RWPE2 (cell line): ENCODE results near the gene TMEM184A.

ENCODE experiments used
- ATAC-seq: fragments of 200-7000 bp; cut with Tn5 transposase; 3 replicates; pipeline ENCODE4 v1.9.1; 2021; ENCODE audit warnings: low read depth
- DNase-seq: peaks from one replicate; pipeline ENCODE4 v3.0.0-alpha.2; 2020; ENCODE audit warnings: low spot score
- H3K27ac ChIP-seq: fragments of 450-650 bp; 2 replicates; pipeline ENCODE4 v1.5.1; 2017; ENCODE audit warnings: mild to moderate bottlenecking; ENCODE audit not compliant: poor library complexity, severe bottlenecking
- H3K27me3 ChIP-seq: fragments of 250-450 bp; sonication (Bioruptor Pico); 2 replicates; pipeline ENCODE4 v1.5.1; 2021; ENCODE audit warnings: mild to moderate bottlenecking, moderate library complexity; ENCODE audit not compliant: insufficient read depth, poor library complexity, severe bottlenecking
- H3K36me3 ChIP-seq: fragments of 250-450 bp; sonication (Bioruptor Pico); 2 replicates; pipeline ENCODE4 v1.5.1; 2020; ENCODE audit warnings: low read depth, mild to moderate bottlenecking, moderate library complexity
- H3K4me1 ChIP-seq: fragments of 250-450 bp; sonication (Bioruptor Pico); 2 replicates; pipeline ENCODE4 v1.5.1; 2021; ENCODE audit warnings: mild to moderate bottlenecking, moderate library complexity; ENCODE audit not compliant: insufficient read depth, poor library complexity, severe bottlenecking
- H3K4me3 ChIP-seq: fragments of 250-450 bp; sonication (Bioruptor Pico); 2 replicates; pipeline ENCODE4 v1.5.1; 2021; ENCODE audit warnings: mild to moderate bottlenecking, moderate library complexity; ENCODE audit not compliant: severe bottlenecking
- H3K9me3 ChIP-seq: fragments of 250-450 bp; sonication (Bioruptor Pico); 2 replicates; pipeline ENCODE4 v1.5.1; 2021; ENCODE audit warnings: mild to moderate bottlenecking, moderate library complexity; ENCODE audit not compliant: severe bottlenecking
- TF ChIP-seq, protein P1 (sequence below): fragments of 450-650 bp; IDR thresholded peaks from one replicate; pipeline ENCODE4 v1.5.1; 2017; ENCODE audit warnings: mild to moderate bottlenecking, moderate library complexity; ENCODE audit not compliant: poor library complexity, severe bottlenecking

TMEM184A gene

GRCh38 chr7:1505731-1506550, 50.1 kb downstream of the TMEM184A start:
- no peaks in the 10 kb centered on the region for H3K9me3 ChIP-seq
- peaks cover 24% of the 10 kb centered on the region for H3K36me3 ChIP-seq
- peak; percentile 57 for DNase-seq
- ATAC-seq = no peak
- H3K27ac ChIP-seq = no peak overlapping the region
- no peak overlapping the region for H3K4me3 ChIP-seq
- H3K4me1 ChIP-seq = no peaks in the 10 kb centered on the region
- TF ChIP-seq, protein P1, sequence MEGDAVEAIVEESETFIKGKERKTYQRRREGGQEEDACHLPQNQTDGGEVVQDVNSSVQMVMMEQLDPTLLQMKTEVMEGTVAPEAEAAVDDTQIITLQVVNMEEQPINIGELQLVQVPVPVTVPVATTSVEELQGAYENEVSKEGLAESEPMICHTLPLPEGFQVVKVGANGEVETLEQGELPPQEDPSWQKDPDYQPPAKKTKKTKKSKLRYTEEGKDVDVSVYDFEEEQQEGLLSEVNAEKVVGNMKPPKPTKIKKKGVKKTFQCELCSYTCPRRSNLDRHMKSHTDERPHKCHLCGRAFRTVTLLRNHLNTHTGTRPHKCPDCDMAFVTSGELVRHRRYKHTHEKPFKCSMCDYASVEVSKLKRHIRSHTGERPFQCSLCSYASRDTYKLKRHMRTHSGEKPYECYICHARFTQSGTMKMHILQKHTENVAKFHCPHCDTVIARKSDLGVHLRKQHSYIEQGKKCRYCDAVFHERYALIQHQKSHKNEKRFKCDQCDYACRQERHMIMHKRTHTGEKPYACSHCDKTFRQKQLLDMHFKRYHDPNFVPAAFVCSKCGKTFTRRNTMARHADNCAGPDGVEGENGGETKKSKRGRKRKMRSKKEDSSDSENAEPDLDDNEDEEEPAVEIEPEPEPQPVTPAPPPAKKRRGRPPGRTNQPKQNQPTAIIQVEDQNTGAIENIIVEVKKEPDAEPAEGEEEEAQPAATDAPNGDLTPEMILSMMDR = no peak
- H3K27me3 ChIP-seq = no peaks in the 10 kb centered on the region

- no peaks in the 10 kb centered on the region for H3K27me3 ChIP-seq
- H3K9me3 ChIP-seq = no peaks in the 10 kb centered on the region
- peak; percentile 96 for ATAC-seq
- peak within 1 kb of the TSS; percentile 32 for H3K27ac ChIP-seq
- peak within 1 kb of the TSS; percentile 82 for H3K4me3 ChIP-seq
- TF ChIP-seq, protein P1 = peak; percentile 96
- DNase-seq = peak; percentile 97
- no peaks in the 10 kb centered on the region for H3K4me1 ChIP-seq
- peaks cover 34% of the 10 kb centered on the region for H3K36me3 ChIP-seq
Observed at GRCh38 chr7:1503816-1504775, 51.9 kb downstream of the TMEM184A start, which contains the start of gene INTS1. Gene INTS1 (minus strand): TSS chr7:1504389. CDS start chr7:1503960, 429 bp downstream.

- Histone ChIP-seq H3K4me3 (peak overlapping the region; percentile 82), H3K27me3 (no peaks in the 10 kb centered on the region), H3K4me1 (no peaks in the 10 kb centered on the region), H3K36me3 (peaks cover 34% of the 10 kb centered on the region), H3K27ac (peak overlapping the region; percentile 32), H3K9me3 (no peaks in the 10 kb centered on the region)
- ATAC-seq = no peak
- TF ChIP-seq, protein P1 = no peak
- DNase-seq = peak; percentile 58
Observed at GRCh38 chr7:1503390-1503789, 52.6 kb downstream of the TMEM184A start.

GRCh38 chr7:1502845-1503244, 53.2 kb downstream of the TMEM184A start:
- Histone ChIP-seq H3K27me3 (no peaks in the 10 kb centered on the region), H3K36me3 (peaks cover 38% of the 10 kb centered on the region), H3K27ac (no peak overlapping the region), H3K4me1 (no peaks in the 10 kb centered on the region), H3K9me3 (no peaks in the 10 kb centered on the region), H3K4me3 (peak overlapping the region; percentile 82)
- TF ChIP-seq, protein P1 = no peak
- ATAC-seq (no peak), DNase-seq (no peak)
